BJ (cell line): ENCODE results near the gene ZNF816. TPM values are rescaled to one million over a fixed set of nuclear protein-coding genes. Genes with fewer than 3 reads are reported as not detected.

Source experiments
- CTCF ChIA-PET: fragments of 350-600 bp; formaldehyde crosslinking; extraction: SDS; loops from one replicate; lab custom pipeline; 2021; ENCODE audit warnings: antibody characterized with exemption, inconsistent platforms; lab: Yijun Ruan, JAX
- POLR2A ChIA-PET: fragments of 300-600 bp; sonication (Branson Sonifier 250); formaldehyde crosslinking; extraction: SDS; loops from one replicate; lab custom pipeline; 2021; ENCODE audit warnings: antibody characterized with exemption; lab: Charles Lee
- DNase-seq: peaks from one replicate; pipeline ENCODE4 v3.0.0-alpha.2; 2011; ENCODE audit warnings: low read depth
- H3K27me3 ChIP-seq: 2 replicates; pipeline ENCODE4 v1.6.0; 2011; ENCODE audit warnings: low read length; ENCODE audit not compliant: control insufficient read depth, insufficient read depth
- H3K36me3 ChIP-seq: 2 replicates; pipeline ENCODE4 v1.5.1; 2011; ENCODE audit warnings: low read length; ENCODE audit not compliant: control insufficient read depth, insufficient read depth
- H3K4me3 ChIP-seq: 2 replicates; pipeline ENCODE4 v1.5.1; 2011; ENCODE audit warnings: low read depth, mild to moderate bottlenecking, control low read depth, low read length
- CTCF ChIP-seq: IDR thresholded peaks from 2 replicates; pipeline ENCODE4 v1.5.1; 2011; ENCODE audit warnings: low read depth, mild to moderate bottlenecking, control low read depth, inconsistent platforms, low read length, moderate library complexity; ENCODE audit not compliant: insufficient read depth
- polyA plus RNA-seq: library from polyadenylated mRNA; depleted of rRNA; stranded (reverse); fragments of >200 nt; gene quantifications from 2 replicates; pipeline ENCODE4 v1.2.3, GENCODE V29; 2011

Gene ZNF816
- polyA plus RNA-seq, 1 experiment: 1.9 TPM

DNA sequence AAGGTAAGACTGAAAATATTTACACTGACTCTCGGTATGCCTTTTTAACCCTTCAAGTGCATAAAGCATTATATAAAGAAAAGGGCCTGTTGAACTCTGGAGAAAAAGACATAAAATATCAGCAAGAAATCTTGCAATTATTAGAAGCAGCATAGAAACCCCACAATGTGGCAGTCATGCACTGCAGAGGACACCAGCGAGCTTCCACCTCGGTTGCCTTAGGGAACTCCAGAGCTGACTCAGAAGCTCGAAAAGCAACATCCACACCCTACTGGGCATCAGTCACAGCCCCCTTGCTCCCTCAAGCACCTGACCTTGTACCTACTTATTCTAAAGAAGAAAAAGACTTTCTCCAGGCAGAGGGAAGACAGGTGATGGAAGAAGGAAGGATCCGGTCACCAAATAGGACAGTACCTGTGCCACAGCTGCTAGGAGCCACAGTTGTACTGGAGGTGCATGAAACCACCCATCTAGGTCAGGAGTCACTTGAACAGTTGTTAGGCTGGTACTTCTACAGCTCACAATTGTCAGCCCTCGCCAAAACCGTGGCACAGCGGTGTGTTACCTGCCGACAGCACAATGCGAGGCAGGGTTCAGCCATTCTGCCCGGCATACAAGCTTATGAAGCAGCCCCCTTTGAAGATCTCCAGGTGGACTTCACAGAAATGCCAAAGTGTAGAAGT, 2.9 kb downstream of the ZNF816 start:
- ChIA-PET CTCF (no interaction called here), POLR2A (no interaction called here)
- H3K4me3 ChIP-seq: no peak overlapping the region
- DNase-seq: no peak
- no peak for TF ChIP-seq CTCF
- H3K36me3 ChIP-seq: peaks cover 2% of the 10 kb centered on the region
- no peaks in the 10 kb centered on the region for H3K27me3 ChIP-seq

- Histone ChIP-seq H3K36me3 (peaks cover 6% of the 10 kb centered on the region), H3K4me3 (no peak overlapping the region), H3K27me3 (no peaks in the 10 kb centered on the region)
- TF ChIP-seq CTCF: no peak
- no peak for DNase-seq
- CTCF ChIA-PET: interaction anchor here (1.3 kb wide), 1 partner anchor 10 kb away, joined by 3 read pairs; no protein-coding TSS in a partner anchor
- POLR2A ChIA-PET: no interaction called here
Measured at GRCh38 chr19:52957591-52957990, 5.1 kb downstream of the ZNF816 start.

DNA sequence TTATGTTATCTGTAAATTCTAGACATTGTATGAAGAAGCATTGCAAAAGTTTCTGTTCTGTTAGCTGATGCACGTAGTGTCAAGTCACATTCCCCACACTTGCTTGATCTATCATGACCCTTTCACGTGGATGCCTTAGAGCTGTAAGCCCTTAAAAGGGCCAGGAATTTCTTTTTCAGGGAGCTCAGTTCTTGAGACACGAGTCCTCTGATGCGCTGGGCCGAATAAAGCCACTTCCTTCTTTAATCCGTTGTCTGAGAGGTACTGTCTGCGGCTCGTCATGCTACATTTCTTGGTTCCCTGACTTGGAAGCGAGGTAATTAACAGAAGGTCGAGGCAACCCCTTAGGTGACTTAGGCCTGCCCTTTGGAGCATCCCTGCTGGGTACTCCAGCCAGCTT, 5.8 kb downstream of the ZNF816 start:
- Histone ChIP-seq H3K27me3 (no peaks in the 10 kb centered on the region), H3K36me3 (peaks cover 7% of the 10 kb centered on the region), H3K4me3 (no peak overlapping the region)
- no peak for TF ChIP-seq CTCF
- POLR2A ChIA-PET: no interaction called here
- no peak for DNase-seq
- CTCF ChIA-PET: no interaction called here

DNA sequence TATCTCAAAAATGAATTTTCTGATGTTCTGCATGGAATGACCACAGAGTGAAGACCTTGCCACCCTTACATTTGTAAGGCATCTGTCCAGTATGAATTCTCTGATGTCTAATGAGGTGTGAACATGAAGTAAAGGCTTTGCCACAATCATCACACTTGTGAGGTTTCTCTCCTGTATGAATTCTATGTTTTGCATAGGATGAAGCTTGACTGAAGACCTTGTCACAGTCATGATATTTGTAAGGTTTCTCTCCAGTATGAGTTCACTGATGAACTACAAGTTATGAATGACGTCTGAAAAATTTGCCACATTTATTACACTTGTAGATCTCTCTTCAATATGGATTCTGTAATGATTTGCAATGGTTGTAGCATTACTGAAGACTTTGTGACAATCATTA, 13.3 kb downstream of the ZNF816 start:
- ChIA-PET CTCF (no interaction called here), POLR2A (no interaction called here)
- Histone ChIP-seq H3K27me3 (no peaks in the 10 kb centered on the region), H3K36me3 (peaks cover 8% of the 10 kb centered on the region), H3K4me3 (no peak overlapping the region)
- no peak for TF ChIP-seq CTCF
- DNase-seq: no peak

- Histone ChIP-seq H3K4me3 (no peak overlapping the region), H3K27me3 (no peaks in the 10 kb centered on the region), H3K36me3 (peaks cover 7% of the 10 kb centered on the region)
- no peak for TF ChIP-seq CTCF
- CTCF ChIA-PET: interaction anchor here (1.3 kb wide), 1 partner anchor 46 kb away, joined by 3 read pairs; no protein-coding TSS in a partner anchor
- no peak for DNase-seq
- POLR2A ChIA-PET: no interaction called here
Measured at GRCh38 chr19:52948025-52948770, 14.5 kb downstream of the ZNF816 start.
